Stimulated activated CD8-positive, alpha-beta memory T cell treated with anti-CD3 and anti-CD28 coated beads, Interleukin-15, amount 100 ng/mL, for 48 hours (primary cell): ENCODE data around the gene SPAG17.

Source experiments
- DNase-seq, 2 donors: peaks; one replicate each; pipeline ENCODE4 v3.0.0-alpha.2; 2020; ENCODE audit warnings: low read depth in 2 of 2

Gene SPAG17

GRCh38 chr1:117904485-117904884, 280.5 kb downstream of the SPAG17 start:
- DNase-seq, result no peak
